Type B pancreatic cell (in vitro differentiated cells): ENCODE data around the gene PMEPA1. TPM values are rescaled to one million over a fixed set of nuclear protein-coding genes. Genes with fewer than 3 reads are reported as not detected.
A peak's percentile ranks its signal among the peaks of the same experiment; 100 is the strongest.

ENCODE experiments used
- DNase-seq: peaks from one replicate; pipeline ENCODE4 v3.0.0; 2021; ENCODE audit warnings: mixed read lengths; ENCODE audit not compliant: unreplicated experiment; ENCODE audit errors: extremely low spot score
- H3K27ac Mint-ChIP-seq: 2 replicates; pipeline ENCODE4 v1.8.0; 2021; ENCODE audit warnings: mild to moderate bottlenecking, mixed read lengths
- H3K27me3 Mint-ChIP-seq: 2 replicates; pipeline ENCODE4 v1.8.0; 2021; ENCODE audit warnings: mixed read lengths
- H3K36me3 Mint-ChIP-seq: 2 replicates; pipeline ENCODE4 v1.8.0; 2021; ENCODE audit warnings: mixed read lengths
- H3K4me1 Mint-ChIP-seq: one replicate; pipeline ENCODE4 v1.8.0; 2021; ENCODE audit warnings: mixed read lengths; ENCODE audit not compliant: unreplicated experiment
- H3K4me3 Mint-ChIP-seq: 2 replicates; pipeline ENCODE4 v1.8.0; 2021; ENCODE audit warnings: mild to moderate bottlenecking, mixed read lengths
- H3K9me3 Mint-ChIP-seq: 2 replicates; pipeline ENCODE4 v1.8.0; 2021; ENCODE audit warnings: mixed read lengths
- CTCF ChIP-seq: fragments of 200-600 bp; sonication (generic); conservative IDR thresholded peaks from 2 replicates; pipeline ENCODE4 v1.5.0; 2021; ENCODE audit warnings: antibody characterized with exemption, mild to moderate bottlenecking
- total RNA-seq: library from RNA; stranded (reverse); gene quantifications from 2 replicates; pipeline ENCODE4 v1.2.1, GENCODE V29; 2021; ENCODE audit warnings: low replicate concordance

Gene PMEPA1
- total RNA-seq, 1 donor from 2014 or later = 8.8 TPM

- no peak overlapping the region for H3K27ac Mint-ChIP-seq
- peak; percentile 59 for DNase-seq
- H3K27me3 Mint-ChIP-seq = peaks cover 4% of the 10 kb centered on the region
- no peaks in the 10 kb centered on the region for H3K36me3 Mint-ChIP-seq
- no peak overlapping the region for H3K4me3 Mint-ChIP-seq
- H3K9me3 Mint-ChIP-seq = no peaks in the 10 kb centered on the region
- H3K4me1 Mint-ChIP-seq = peaks cover 6% of the 10 kb centered on the region
- TF ChIP-seq CTCF = no peak
These were observed 52.0 kb downstream of the PMEPA1 start for GRCh38 chr20:57657535-57658446.

- no peak for DNase-seq
- peaks cover 4% of the 10 kb centered on the region for H3K27me3 Mint-ChIP-seq
- H3K9me3 Mint-ChIP-seq = no peaks in the 10 kb centered on the region
- no peak overlapping the region for H3K27ac Mint-ChIP-seq
- TF ChIP-seq CTCF = no peak
- H3K36me3 Mint-ChIP-seq = no peaks in the 10 kb centered on the region
- no peak overlapping the region for H3K4me3 Mint-ChIP-seq
- H3K4me1 Mint-ChIP-seq = peaks cover 6% of the 10 kb centered on the region
These were observed 52.8 kb downstream of the PMEPA1 start for GRCh38 chr20:57656821-57657534.

GRCh38 chr20:57656252-57656820 lies 53.5 kb downstream of the PMEPA1 start:
- Mint-ChIP-seq H3K9me3 (no peaks in the 10 kb centered on the region), H3K4me3 (no peak overlapping the region), H3K27me3 (peaks cover 4% of the 10 kb centered on the region), H3K4me1 (peaks cover 6% of the 10 kb centered on the region), H3K36me3 (no peaks in the 10 kb centered on the region), H3K27ac (no peak overlapping the region)
- peak; percentile 55 for DNase-seq
- no peak for TF ChIP-seq CTCF

GRCh38 chr20:57655809-57656155 lies 54.0 kb downstream of the PMEPA1 start:
- DNase-seq = peak; percentile 43
- TF ChIP-seq CTCF = no peak
- Mint-ChIP-seq H3K27me3 (peaks cover 4% of the 10 kb centered on the region), H3K36me3 (no peaks in the 10 kb centered on the region), H3K4me1 (peaks cover 6% of the 10 kb centered on the region), H3K27ac (no peak overlapping the region), H3K4me3 (no peak overlapping the region), H3K9me3 (no peaks in the 10 kb centered on the region)

GRCh38 chr20:57654998-57655808 lies 54.6 kb downstream of the PMEPA1 start:
- Mint-ChIP-seq H3K4me1 (peaks cover 6% of the 10 kb centered on the region), H3K4me3 (no peak overlapping the region), H3K27ac (no peak overlapping the region), H3K27me3 (peaks cover 9% of the 10 kb centered on the region), H3K36me3 (no peaks in the 10 kb centered on the region), H3K9me3 (no peaks in the 10 kb centered on the region)
- DNase-seq = peak; percentile 60
- TF ChIP-seq CTCF = no peak
